SK-N-SH (cell line): ENCODE results near the gene DEFB129. TPM values are rescaled to one million over a fixed set of nuclear protein-coding genes. Genes with fewer than 3 reads are reported as not detected.

Experiments used
- CTCF ChIA-PET: fragments of 300-600, 350-600 bp; formaldehyde crosslinking; extraction: SDS; loops from one replicate; lab custom pipeline; 2021; lab: Yijun Ruan, JAX
- POLR2A ChIA-PET: fragments of 350-600 bp; sonication (Branson Sonifier 250); formaldehyde crosslinking; extraction: SDS; loops from one replicate; lab custom pipeline; 2020; ENCODE audit warnings: antibody characterized with exemption, inconsistent platforms; lab: Yijun Ruan, JAX
- DNase-seq: peaks from one replicate; pipeline ENCODE4 v3.0.0; 2012
- H2AFZ ChIP-seq: fragments of 200-600 bp; sonication (generic); 2 replicates; pipeline ENCODE4 v1.8.1; 2016; ENCODE audit warnings: antibody characterized with exemption, mild to moderate bottlenecking, low read depth
- H3F3A ChIP-seq: fragments of 200-600 bp; sonication (generic); replicated peaks from 2 replicates; pipeline ENCODE3; 2016; ENCODE audit warnings: antibody characterized with exemption, mild to moderate bottlenecking; ENCODE audit not compliant: insufficient read depth
- H3K27ac ChIP-seq, 2 experiments: fragments of 200-500 bp in 1 of 2; fragments of 200-600 bp in 1 of 2; sonication (Bioruptor generic) in 1 of 2; sonication (generic), shearing (Covaris generic) in 1 of 2; 2 replicates each; pipeline versions ENCODE4 v1.5.1 to v1.6.1; 2014 to 2016; ENCODE audit warnings: low read depth in 2 of 2, inconsistent platforms in 1 of 2, low read length in 1 of 2, mild to moderate bottlenecking in 1 of 2, mixed read lengths in 1 of 2
- H3K27me3 ChIP-seq: fragments of 200-600 bp; sonication (generic), shearing (Covaris generic); 2 replicates; pipeline ENCODE4 v1.6.1; 2016; ENCODE audit warnings: mixed run types; ENCODE audit not compliant: insufficient read depth
- H3K36me3 ChIP-seq, 2 experiments: fragments of 200-500 bp in 1 of 2; fragments of 200-600 bp in 1 of 2; sonication (Bioruptor generic) in 1 of 2; sonication (generic) in 1 of 2; replicated peaks in 1 of 2; 2 replicates each; pipeline versions ENCODE3 to v1.5.1; 2014 to 2016; ENCODE audit warnings: low read length in 1 of 2, mild to moderate bottlenecking in 1 of 2; ENCODE audit not compliant: insufficient read depth in 2 of 2, control insufficient read depth in 1 of 2
- H3K4me1 ChIP-seq, 2 experiments: fragments of 200-500 bp in 1 of 2; fragments of 200-600 bp in 1 of 2; sonication (Bioruptor generic) in 1 of 2; sonication (generic), shearing (Covaris generic) in 1 of 2; 2 replicates each; pipeline versions ENCODE4 v1.5.1 to v1.6.1; 2014 to 2016; ENCODE audit warnings: low read depth in 1 of 2, low read length in 1 of 2, mixed run types in 1 of 2; ENCODE audit not compliant: insufficient read depth in 2 of 2, control insufficient read depth in 1 of 2
- H3K4me2 ChIP-seq: fragments of 200-600 bp; sonication (generic), shearing (Covaris generic); 2 replicates; pipeline ENCODE4 v1.6.1; 2017; ENCODE audit warnings: mixed run types
- H3K4me3 ChIP-seq, 2 experiments: fragments of 200-500 bp in 1 of 2; fragments of 200-600 bp in 1 of 2; sonication (Bioruptor generic) in 1 of 2; sonication (generic), shearing (Covaris generic) in 1 of 2; 2 replicates each; pipeline versions ENCODE4 v1.5.1 to v1.8.1; 2014 to 2016; ENCODE audit warnings: low read depth in 2 of 2, inconsistent platforms in 1 of 2, low read length in 1 of 2, mild to moderate bottlenecking in 1 of 2, mixed read lengths in 1 of 2, moderate library complexity in 1 of 2
- H3K79me2 ChIP-seq: fragments of 200-600 bp; sonication (generic); 2 replicates; pipeline ENCODE4 v1.8.1; 2017; ENCODE audit warnings: mild to moderate bottlenecking; ENCODE audit not compliant: insufficient read depth
- H3K9ac ChIP-seq: fragments of 200-600 bp; sonication (generic); 2 replicates; pipeline ENCODE4 v1.6.1; 2017; ENCODE audit warnings: mixed run types
- H3K9me2 ChIP-seq: fragments of 200-600 bp; sonication (generic); 2 replicates; pipeline ENCODE4 v1.6.1; 2017; ENCODE audit warnings: mixed run types
- H3K9me3 ChIP-seq: fragments of 200-600 bp; sonication (generic); 2 replicates; pipeline ENCODE4 v1.6.1; 2017; ENCODE audit warnings: mixed run types, mild to moderate bottlenecking, moderate library complexity
- H4K20me1 ChIP-seq: fragments of 200-600 bp; sonication (generic); 2 replicates; pipeline ENCODE4 v1.6.1; 2017; ENCODE audit warnings: mild to moderate bottlenecking, mixed run types; ENCODE audit not compliant: insufficient read depth
- ELF1 ChIP-seq: IDR thresholded peaks from 2 replicates; pipeline ENCODE4 v1.4.0; 2012
- EP300 ChIP-seq, 2 experiments: IDR thresholded peaks; 2 replicates each; pipeline versions ENCODE4 v1.4.0 to v1.6.1; 2012; ENCODE audit warnings: borderline replicate concordance in 1 of 2, low read depth in 1 of 2, low read length in 1 of 2
- EZH2phosphoT487 ChIP-seq: fragments of 200-600 bp; sonication (generic); IDR thresholded peaks from 2 replicates; pipeline ENCODE4 v1.6.1; 2017; ENCODE audit warnings: low read depth, mixed run types, mild to moderate bottlenecking, antibody characterized with exemption, moderate library complexity, borderline replicate concordance
- FOSL2 ChIP-seq: IDR thresholded peaks from 2 replicates; pipeline ENCODE4 v1.4.0; 2012; ENCODE audit warnings: low read depth, mild to moderate bottlenecking, moderate library complexity, borderline replicate concordance
- FOXJ3 ChIP-seq: sonication (generic); formaldehyde crosslinking; IDR thresholded peaks from 2 replicates; pipeline ENCODE4 v1.5.1; 2020; ENCODE audit warnings: mild to moderate bottlenecking, missing genetic modification reagents
- GABPA ChIP-seq: IDR thresholded peaks from 2 replicates; pipeline ENCODE4 v1.4.0; 2012; ENCODE audit warnings: low read depth, mild to moderate bottlenecking
- GATA2 ChIP-seq: sonication (generic); formaldehyde crosslinking; IDR thresholded peaks from 2 replicates; pipeline ENCODE4 v1.5.0; 2020; ENCODE audit warnings: mild to moderate bottlenecking, missing genetic modification reagents
- MXI1 ChIP-seq: IDR thresholded peaks from 2 replicates; pipeline ENCODE4 v1.6.1; 2012; ENCODE audit warnings: mild to moderate bottlenecking, low read depth, low read length, improper control_type of control experiment
- NFIC ChIP-seq: IDR thresholded peaks from 2 replicates; pipeline ENCODE4 v1.4.0; 2012; ENCODE audit warnings: borderline replicate concordance
- NRF1 ChIP-seq: IDR thresholded peaks from 2 replicates; pipeline ENCODE4 v1.6.1; 2012; ENCODE audit warnings: low read depth, mild to moderate bottlenecking, low read length
- POLR2AphosphoS5 ChIP-seq: IDR thresholded peaks from 2 replicates; pipeline ENCODE4 v1.6.1; 2012; ENCODE audit warnings: low read depth, low read length
- RAD21 ChIP-seq: IDR thresholded peaks from 2 replicates; pipeline ENCODE4 v1.6.1; 2012; ENCODE audit warnings: mild to moderate bottlenecking, low read length
- RCOR1 ChIP-seq: fragments of 150-350 bp; IDR thresholded peaks from 2 replicates; pipeline ENCODE4 v1.6.1; 2017; ENCODE audit warnings: antibody characterized with exemption, low read length
- RFX5 ChIP-seq: IDR thresholded peaks from 2 replicates; pipeline ENCODE4 v1.6.1; 2012; ENCODE audit warnings: mild to moderate bottlenecking, improper control_type of control experiment, low read length
- RXRA ChIP-seq: IDR thresholded peaks from 2 replicates; pipeline ENCODE4 v1.4.0; 2012; ENCODE audit warnings: low read depth, mild to moderate bottlenecking, borderline replicate concordance
- SMC3 ChIP-seq: IDR thresholded peaks from 2 replicates; pipeline ENCODE4 v1.6.1; 2012; ENCODE audit warnings: low read depth, low read length, improper control_type of control experiment
- TAF1 ChIP-seq: IDR thresholded peaks from 2 replicates; pipeline ENCODE4 v1.6.1; 2012; ENCODE audit warnings: low read depth, mild to moderate bottlenecking, low read length, moderate library complexity, borderline replicate concordance
- TCF12 ChIP-seq: IDR thresholded peaks from 2 replicates; pipeline ENCODE4 v1.4.0; 2012
- WGBS: methylation state at CpG from one replicate; pipeline ENCODE4 v1.1.6; 2017; ENCODE audit warnings: low lambda C conversion rate; 5-methylcytosine and 5-hydroxymethylcytosine counted together
- polyA plus RNA-seq, 3 experiments: library from polyadenylated mRNA; depleted of rRNA; stranded (reverse); fragments of >200 nt; gene quantifications; 2 replicates each; pipeline ENCODE4 v1.2.3, GENCODE V29; 2012
- TF ChIP-seq, protein P1 (sequence below): fragments of 200-600 bp; sonication (generic); IDR thresholded peaks from 2 replicates; pipeline ENCODE4 v1.6.1; 2017; ENCODE audit warnings: antibody characterized with exemption, mild to moderate bottlenecking, moderate library complexity
- TF ChIP-seq, protein P2 (sequence below): IDR thresholded peaks from 2 replicates; pipeline ENCODE4 v1.4.0; 2012; ENCODE audit warnings: low read depth, borderline replicate concordance
- TF ChIP-seq, protein P3 (sequence below): IDR thresholded peaks from 2 replicates; pipeline ENCODE4; 2012
- TF ChIP-seq, protein P4 (sequence below): fragments of 150-350 bp; IDR thresholded peaks from 2 replicates; pipeline ENCODE4 v1.6.1; 2017; ENCODE audit warnings: antibody characterized with exemption, low read length, low read depth, borderline replicate concordance
- TF ChIP-seq, protein P5 (sequence below): fragments of 150-350 bp; IDR thresholded peaks from 2 replicates; pipeline ENCODE4 v1.6.1; 2016; ENCODE audit warnings: mild to moderate bottlenecking, low read depth, low read length
- TF ChIP-seq, protein P6 (sequence below): IDR thresholded peaks from 2 replicates; pipeline ENCODE4 v1.4.0; 2012; ENCODE audit warnings: low read depth
- TF ChIP-seq, protein P7 (sequence below): IDR thresholded peaks from 2 replicates; pipeline ENCODE4 v1.4.0; 2012; ENCODE audit warnings: low read depth, borderline replicate concordance

Gene DEFB129
- polyA plus RNA-seq, 1 of the 3 experiments (the other 2 are of a cell fraction): not detected

DNA sequence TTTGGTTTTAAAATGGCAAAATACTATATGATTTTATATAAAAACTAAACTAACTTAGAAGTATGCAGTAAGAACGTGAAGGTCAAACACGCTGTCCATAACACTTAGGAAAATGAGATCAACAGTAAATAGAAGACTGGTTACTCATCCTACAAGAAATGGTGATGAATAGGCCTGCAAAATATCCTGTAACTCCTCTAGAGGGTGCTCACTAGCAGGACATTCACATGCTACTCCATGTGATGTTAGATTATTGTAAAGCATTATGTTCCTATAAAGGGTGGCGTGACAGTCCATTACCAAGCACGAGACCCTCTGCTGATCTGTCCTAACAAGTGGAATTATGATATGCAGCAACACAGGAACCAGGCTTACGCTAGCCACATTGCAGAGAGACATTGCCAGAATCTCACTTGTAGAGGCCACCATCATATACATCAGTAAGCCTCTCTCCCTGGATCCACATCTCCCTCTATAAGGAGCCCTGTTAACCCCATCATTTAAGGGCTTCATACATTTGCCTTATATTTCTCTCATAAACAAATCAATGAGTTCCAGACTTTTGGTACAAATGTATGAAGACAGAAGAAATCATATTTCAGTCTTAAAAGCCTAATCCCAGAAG is 18.0 kb upstream of the DEFB129 start:
- Histone ChIP-seq H3K4me1 (no peaks in the 10 kb centered on the region), H3F3A (no peaks in the 10 kb centered on the region), H3K27me3 (no peaks in the 10 kb centered on the region), H3K27ac (no peak overlapping the region), H3K9me3 (no peaks in the 10 kb centered on the region), H3K4me3 (no peak overlapping the region; a peak in 1 of 4 replicates), H3K4me2 (no peak overlapping the region), H2AFZ (no peak overlapping the region; the same call in 1 of the 2 replicates), H3K9ac (no peak overlapping the region), H3K36me3 (no peaks in the 10 kb centered on the region), H3K79me2 (no peaks in the 10 kb centered on the region), H4K20me1 (no peaks in the 10 kb centered on the region), H3K9me2 (no peaks in the 10 kb centered on the region)
- POLR2A ChIA-PET: no interaction called here
- WGBS: 6% methylated on average over 5 of the region's 5 CpGs
- CTCF ChIA-PET: interaction anchor here (0.8 to 5.4 kb wide), 7 partner anchors 39 to 121 kb away, joined by 3 to 30 read pairs (median 4); no protein-coding TSS in a partner anchor
- peak; percentile 41 for DNase-seq
- TF ChIP-seq MXI1: peak; percentile 57; the same call in 1 of the 2 replicates
- 0 out of 2 replicates have a peak, but pooled peaks have one; percentile 34 for TF ChIP-seq FOSL2
- TF ChIP-seq EP300 (IDR thresholded peaks at IDR 0.05; ENCODE audit: borderline replicate concordance in 1 of 2, low read depth in 1 of 2, low read length in 1 of 2): no peak
- TF ChIP-seq, protein P1, sequence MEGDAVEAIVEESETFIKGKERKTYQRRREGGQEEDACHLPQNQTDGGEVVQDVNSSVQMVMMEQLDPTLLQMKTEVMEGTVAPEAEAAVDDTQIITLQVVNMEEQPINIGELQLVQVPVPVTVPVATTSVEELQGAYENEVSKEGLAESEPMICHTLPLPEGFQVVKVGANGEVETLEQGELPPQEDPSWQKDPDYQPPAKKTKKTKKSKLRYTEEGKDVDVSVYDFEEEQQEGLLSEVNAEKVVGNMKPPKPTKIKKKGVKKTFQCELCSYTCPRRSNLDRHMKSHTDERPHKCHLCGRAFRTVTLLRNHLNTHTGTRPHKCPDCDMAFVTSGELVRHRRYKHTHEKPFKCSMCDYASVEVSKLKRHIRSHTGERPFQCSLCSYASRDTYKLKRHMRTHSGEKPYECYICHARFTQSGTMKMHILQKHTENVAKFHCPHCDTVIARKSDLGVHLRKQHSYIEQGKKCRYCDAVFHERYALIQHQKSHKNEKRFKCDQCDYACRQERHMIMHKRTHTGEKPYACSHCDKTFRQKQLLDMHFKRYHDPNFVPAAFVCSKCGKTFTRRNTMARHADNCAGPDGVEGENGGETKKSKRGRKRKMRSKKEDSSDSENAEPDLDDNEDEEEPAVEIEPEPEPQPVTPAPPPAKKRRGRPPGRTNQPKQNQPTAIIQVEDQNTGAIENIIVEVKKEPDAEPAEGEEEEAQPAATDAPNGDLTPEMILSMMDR: peak; percentile 69
- TF ChIP-seq, protein P2, sequence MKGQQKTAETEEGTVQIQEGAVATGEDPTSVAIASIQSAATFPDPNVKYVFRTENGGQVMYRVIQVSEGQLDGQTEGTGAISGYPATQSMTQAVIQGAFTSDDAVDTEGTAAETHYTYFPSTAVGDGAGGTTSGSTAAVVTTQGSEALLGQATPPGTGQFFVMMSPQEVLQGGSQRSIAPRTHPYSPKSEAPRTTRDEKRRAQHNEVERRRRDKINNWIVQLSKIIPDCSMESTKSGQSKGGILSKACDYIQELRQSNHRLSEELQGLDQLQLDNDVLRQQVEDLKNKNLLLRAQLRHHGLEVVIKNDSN: no peak
- TF ChIP-seq, protein P3, sequence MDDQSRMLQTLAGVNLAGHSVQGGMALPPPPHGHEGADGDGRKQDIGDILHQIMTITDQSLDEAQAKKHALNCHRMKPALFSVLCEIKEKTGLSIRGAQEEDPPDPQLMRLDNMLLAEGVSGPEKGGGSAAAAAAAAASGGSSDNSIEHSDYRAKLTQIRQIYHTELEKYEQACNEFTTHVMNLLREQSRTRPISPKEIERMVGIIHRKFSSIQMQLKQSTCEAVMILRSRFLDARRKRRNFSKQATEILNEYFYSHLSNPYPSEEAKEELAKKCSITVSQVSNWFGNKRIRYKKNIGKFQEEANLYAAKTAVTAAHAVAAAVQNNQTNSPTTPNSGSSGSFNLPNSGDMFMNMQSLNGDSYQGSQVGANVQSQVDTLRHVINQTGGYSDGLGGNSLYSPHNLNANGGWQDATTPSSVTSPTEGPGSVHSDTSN: peak; percentile 34; the same call in 1 of the 2 replicates
- no peak for TF ChIP-seq FOXJ3 (CRISPR knock-in tag)
- TF ChIP-seq GABPA: no peak
- TF ChIP-seq NRF1: no peak
- TF ChIP-seq NFIC: no peak
- TF ChIP-seq, protein P4, sequence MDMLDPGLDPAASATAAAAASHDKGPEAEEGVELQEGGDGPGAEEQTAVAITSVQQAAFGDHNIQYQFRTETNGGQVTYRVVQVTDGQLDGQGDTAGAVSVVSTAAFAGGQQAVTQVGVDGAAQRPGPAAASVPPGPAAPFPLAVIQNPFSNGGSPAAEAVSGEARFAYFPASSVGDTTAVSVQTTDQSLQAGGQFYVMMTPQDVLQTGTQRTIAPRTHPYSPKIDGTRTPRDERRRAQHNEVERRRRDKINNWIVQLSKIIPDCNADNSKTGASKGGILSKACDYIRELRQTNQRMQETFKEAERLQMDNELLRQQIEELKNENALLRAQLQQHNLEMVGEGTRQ: no peak
- TF ChIP-seq TAF1: no peak
- TF ChIP-seq, protein P5, sequence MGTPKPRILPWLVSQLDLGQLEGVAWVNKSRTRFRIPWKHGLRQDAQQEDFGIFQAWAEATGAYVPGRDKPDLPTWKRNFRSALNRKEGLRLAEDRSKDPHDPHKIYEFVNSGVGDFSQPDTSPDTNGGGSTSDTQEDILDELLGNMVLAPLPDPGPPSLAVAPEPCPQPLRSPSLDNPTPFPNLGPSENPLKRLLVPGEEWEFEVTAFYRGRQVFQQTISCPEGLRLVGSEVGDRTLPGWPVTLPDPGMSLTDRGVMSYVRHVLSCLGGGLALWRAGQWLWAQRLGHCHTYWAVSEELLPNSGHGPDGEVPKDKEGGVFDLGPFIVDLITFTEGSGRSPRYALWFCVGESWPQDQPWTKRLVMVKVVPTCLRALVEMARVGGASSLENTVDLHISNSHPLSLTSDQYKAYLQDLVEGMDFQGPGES: no peak
- TF ChIP-seq SMC3: peak; percentile 66
- TF ChIP-seq RXRA: no peak
- TF ChIP-seq RFX5: no peak
- no peak for TF ChIP-seq GATA2 (CRISPR knock-in tag)
- no peak for TF ChIP-seq RCOR1
- TF ChIP-seq, protein P6, sequence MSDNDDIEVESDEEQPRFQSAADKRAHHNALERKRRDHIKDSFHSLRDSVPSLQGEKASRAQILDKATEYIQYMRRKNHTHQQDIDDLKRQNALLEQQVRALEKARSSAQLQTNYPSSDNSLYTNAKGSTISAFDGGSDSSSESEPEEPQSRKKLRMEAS: 0 out of 2 replicates have a peak, but pooled peaks have one; percentile 16
- TF ChIP-seq ELF1: no peak
- TF ChIP-seq TCF12: no peak
- no peak for TF ChIP-seq POLR2AphosphoS5
- peak; percentile 83 for TF ChIP-seq RAD21
- TF ChIP-seq EZH2phosphoT487: no peak
- TF ChIP-seq, protein P7, sequence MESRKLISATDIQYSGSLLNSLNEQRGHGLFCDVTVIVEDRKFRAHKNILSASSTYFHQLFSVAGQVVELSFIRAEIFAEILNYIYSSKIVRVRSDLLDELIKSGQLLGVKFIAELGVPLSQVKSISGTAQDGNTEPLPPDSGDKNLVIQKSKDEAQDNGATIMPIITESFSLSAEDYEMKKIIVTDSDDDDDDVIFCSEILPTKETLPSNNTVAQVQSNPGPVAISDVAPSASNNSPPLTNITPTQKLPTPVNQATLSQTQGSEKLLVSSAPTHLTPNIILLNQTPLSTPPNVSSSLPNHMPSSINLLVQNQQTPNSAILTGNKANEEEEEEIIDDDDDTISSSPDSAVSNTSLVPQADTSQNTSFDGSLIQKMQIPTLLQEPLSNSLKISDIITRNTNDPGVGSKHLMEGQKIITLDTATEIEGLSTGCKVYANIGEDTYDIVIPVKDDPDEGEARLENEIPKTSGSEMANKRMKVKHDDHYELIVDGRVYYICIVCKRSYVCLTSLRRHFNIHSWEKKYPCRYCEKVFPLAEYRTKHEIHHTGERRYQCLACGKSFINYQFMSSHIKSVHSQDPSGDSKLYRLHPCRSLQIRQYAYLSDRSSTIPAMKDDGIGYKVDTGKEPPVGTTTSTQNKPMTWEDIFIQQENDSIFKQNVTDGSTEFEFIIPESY: no peak
